Measurements from ENCODE around the gene TCIRG1.

TCIRG1 gene

GRCh38 chr11:68022531-68022930 lies 16.3 kb upstream of the TCIRG1 start:
- H3K36me3 Mint-ChIP-seq: no peaks in the 10 kb centered on the region
- no peak overlapping the region for H3K4me3 Mint-ChIP-seq
- no peak for DNase-seq (ENCODE audit: low spot score in 2 of 2)
- H3K9me3 Mint-ChIP-seq: no peaks in the 10 kb centered on the region
- no peak for ATAC-seq
- no peak overlapping the region for H3K27ac Mint-ChIP-seq
- H3K4me1 Mint-ChIP-seq: peaks cover 4% of the 10 kb centered on the region

- Mint-ChIP-seq H3K9me3 (no peaks in the 10 kb centered on the region), H3K4me1 (peaks cover 13% of the 10 kb centered on the region), H3K4me3 (no peak overlapping the region), H3K27ac (no peak overlapping the region), H3K36me3 (no peaks in the 10 kb centered on the region)
- no peak for ATAC-seq
- DNase-seq (ENCODE audit: low spot score in 2 of 2): no peak
Measured at GRCh38 chr11:68024508-68024907, 14.3 kb upstream of the TCIRG1 start.

- DNase-seq (ENCODE audit: low spot score in 2 of 2) (no peak), ATAC-seq (no peak)
- no peak overlapping the region for H3K4me3 Mint-ChIP-seq
- peaks cover 19% of the 10 kb centered on the region for H3K4me1 Mint-ChIP-seq
- no peaks in the 10 kb centered on the region for H3K9me3 Mint-ChIP-seq
- no peak overlapping the region for H3K27ac Mint-ChIP-seq
- H3K36me3 Mint-ChIP-seq: no peaks in the 10 kb centered on the region
Measured at GRCh38 chr11:68025047-68025446, 13.8 kb upstream of the TCIRG1 start.

- Mint-ChIP-seq H3K4me1 (peaks cover 32% of the 10 kb centered on the region), H3K4me3 (no peak overlapping the region), H3K36me3 (peaks cover 2% of the 10 kb centered on the region), H3K9me3 (no peaks in the 10 kb centered on the region), H3K27ac (peak overlapping the region; percentile 74)
- ATAC-seq (no peak), DNase-seq (ENCODE audit: low spot score in 2 of 2) (no peak)
Measured at GRCh38 chr11:68026391-68027105, 12.3 kb upstream of the TCIRG1 start.

- Mint-ChIP-seq H3K9me3 (no peaks in the 10 kb centered on the region), H3K27ac (no peak overlapping the region), H3K4me3 (no peak overlapping the region), H3K4me1 (peaks cover 37% of the 10 kb centered on the region), H3K36me3 (peaks cover 6% of the 10 kb centered on the region)
- no peak for DNase-seq (ENCODE audit: low spot score in 2 of 2)
- no peak for ATAC-seq
Measured at GRCh38 chr11:68027667-68028066, 11.2 kb upstream of the TCIRG1 start.

GRCh38 chr11:68028802-68029545 lies 9.9 kb upstream of the TCIRG1 start:
- ATAC-seq: no peak
- Mint-ChIP-seq H3K9me3 (no peaks in the 10 kb centered on the region), H3K27ac (peak overlapping the region; percentile 96)

DNA sequence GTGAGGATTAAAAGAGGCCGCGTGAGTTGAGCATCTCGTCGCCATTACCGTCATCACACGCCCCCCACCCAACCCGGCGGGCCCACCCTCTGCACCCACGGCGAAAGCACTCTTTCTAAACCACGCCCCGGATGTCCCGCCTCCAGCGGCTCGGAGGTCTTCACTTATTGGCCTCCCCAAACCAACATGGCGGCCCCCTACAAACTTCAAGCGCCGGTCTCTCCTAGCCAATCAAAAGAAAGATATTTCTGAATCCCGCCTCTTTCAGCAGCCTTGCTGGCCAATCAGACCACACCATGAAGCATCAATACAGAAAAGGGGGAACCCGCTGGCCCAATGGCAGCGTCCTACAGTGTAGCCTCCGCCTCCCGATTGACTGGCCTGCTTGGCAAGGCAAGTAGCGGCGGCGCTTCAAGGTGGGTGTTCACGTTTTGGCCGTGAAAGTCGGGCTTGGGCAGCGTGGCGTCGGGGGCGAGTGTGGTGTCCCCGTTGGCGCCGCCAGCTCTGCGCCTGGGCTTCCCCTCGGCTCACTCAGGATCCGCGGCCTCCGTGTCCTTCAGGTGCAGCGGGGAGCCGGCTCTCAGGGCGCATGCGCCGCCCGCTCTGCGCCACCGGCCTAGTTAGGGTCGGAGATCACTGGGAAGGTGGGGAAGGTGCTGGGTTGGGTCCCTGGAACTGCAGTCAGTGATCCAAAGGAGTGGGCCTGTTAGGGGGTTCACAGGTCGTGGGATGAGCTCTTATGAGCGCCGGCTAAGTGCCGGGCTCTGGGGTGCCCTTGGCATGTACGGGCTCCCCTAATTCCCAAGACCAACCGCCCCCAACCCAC lies 8.3 kb upstream of the TCIRG1 start, which contains the start of gene NDUFS8:
TSS of gene NDUFS8 (plus strand) at position 364 of the 826 bp plus-strand sequence. CDS start 1,471 bp downstream, outside the sequence.
- Mint-ChIP-seq H3K27ac (peak within 1 kb of the TSS; percentile 96), H3K4me1 (peaks cover 37% of the 10 kb centered on the region), H3K9me3 (no peaks in the 10 kb centered on the region), H3K36me3 (peaks cover 19% of the 10 kb centered on the region), H3K4me3 (peak within 1 kb of the TSS; percentile 90)
- peak; percentile 80 to 96 for DNase-seq (ENCODE audit: low spot score in 2 of 2)
- peak; percentile 97 for ATAC-seq

More at GRCh38 chr11:68028802-68029545, 9.9 kb upstream of the TCIRG1 start:
- H3K4me3 Mint-ChIP-seq: peak overlapping the region; percentile 90
- peaks cover 9% of the 10 kb centered on the region for H3K36me3 Mint-ChIP-seq
- peaks cover 37% of the 10 kb centered on the region for H3K4me1 Mint-ChIP-seq
- DNase-seq (ENCODE audit: low spot score in 2 of 2): no peak

GRCh38 chr11:68031144-68031464 lies 7.7 kb upstream of the TCIRG1 start:
- peak overlapping the region; percentile 90 for H3K4me3 Mint-ChIP-seq
- ATAC-seq (no peak), DNase-seq (ENCODE audit: low spot score in 2 of 2) (no peak)
- H3K9me3 Mint-ChIP-seq: no peaks in the 10 kb centered on the region
- peaks cover 25% of the 10 kb centered on the region for H3K36me3 Mint-ChIP-seq
- H3K4me1 Mint-ChIP-seq: peaks cover 39% of the 10 kb centered on the region
- H3K27ac Mint-ChIP-seq: peak overlapping the region; percentile 96

DNA sequence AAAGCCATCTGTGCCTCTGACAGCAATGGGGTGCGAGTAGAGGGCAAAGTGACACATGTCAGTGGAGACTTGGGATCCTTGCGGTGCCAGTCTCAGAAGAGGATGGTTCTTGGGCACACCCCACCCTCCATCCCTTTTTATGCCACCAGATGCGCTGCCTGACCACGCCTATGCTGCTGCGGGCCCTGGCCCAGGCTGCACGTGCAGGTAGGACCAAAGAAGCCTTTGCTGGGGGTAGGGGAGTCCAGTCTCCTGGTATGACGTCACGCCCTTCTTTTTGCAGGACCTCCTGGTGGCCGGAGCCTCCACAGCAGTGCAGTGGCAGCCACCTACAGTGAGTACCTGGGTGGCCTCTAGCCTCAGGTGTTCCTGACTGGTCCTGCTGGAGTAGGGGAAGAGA lies 6.8 kb upstream of the TCIRG1 start:
- peaks cover 32% of the 10 kb centered on the region for H3K36me3 Mint-ChIP-seq
- no peak for DNase-seq (ENCODE audit: low spot score in 2 of 2)

DNA sequence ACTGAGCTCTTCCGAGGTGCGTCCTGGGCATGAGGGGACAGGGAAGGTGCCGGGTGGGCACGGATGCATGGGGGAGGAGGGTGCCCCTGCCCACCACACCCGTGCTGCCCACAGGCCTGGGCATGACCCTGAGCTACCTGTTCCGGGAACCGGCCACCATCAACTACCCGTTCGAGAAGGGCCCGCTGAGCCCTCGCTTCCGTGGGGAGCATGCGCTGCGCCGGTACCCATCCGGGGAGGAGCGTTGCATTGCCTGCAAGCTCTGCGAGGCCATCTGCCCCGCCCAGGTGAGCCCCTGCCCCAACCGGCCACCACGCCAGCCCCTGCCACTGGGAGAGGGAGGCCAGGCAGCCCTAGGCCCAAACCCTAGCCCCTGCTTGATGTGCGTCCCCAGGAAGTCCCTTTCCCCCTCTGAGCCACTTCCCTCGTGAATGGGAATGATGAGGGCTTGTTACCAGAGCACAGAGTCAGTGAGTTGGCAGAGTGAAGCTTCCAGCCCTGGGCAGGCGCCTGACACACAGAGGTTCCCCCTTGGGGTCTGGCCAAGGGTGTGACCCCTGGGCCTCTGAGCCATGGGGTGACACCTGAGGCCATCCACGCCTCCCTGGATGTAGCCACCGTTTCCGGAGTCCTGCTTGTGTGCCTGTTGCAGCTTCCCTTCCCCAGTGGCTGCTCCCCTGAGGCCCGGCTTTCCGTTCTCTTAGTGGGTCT lies 5.7 kb upstream of the TCIRG1 start:
- ATAC-seq: no peak
- Mint-ChIP-seq H3K9me3 (no peaks in the 10 kb centered on the region), H3K27ac (peak overlapping the region; percentile 60), H3K4me3 (no peak overlapping the region), H3K4me1 (peaks cover 52% of the 10 kb centered on the region), H3K36me3 (peaks cover 34% of the 10 kb centered on the region)
- no peak for DNase-seq (ENCODE audit: low spot score in 2 of 2)

More for the DNA sequence above, 6.8 kb upstream of the TCIRG1 start:
- H3K4me3 Mint-ChIP-seq: peak overlapping the region; percentile 90
- peaks cover 47% of the 10 kb centered on the region for H3K4me1 Mint-ChIP-seq
- ATAC-seq: no peak
- H3K9me3 Mint-ChIP-seq: no peaks in the 10 kb centered on the region
- H3K27ac Mint-ChIP-seq: peak overlapping the region; percentile 96

- H3K4me3 Mint-ChIP-seq: no peak overlapping the region
- H3K27ac Mint-ChIP-seq: peak overlapping the region; percentile 60
- H3K36me3 Mint-ChIP-seq: peaks cover 34% of the 10 kb centered on the region
- no peak for DNase-seq (ENCODE audit: low spot score in 2 of 2)
- H3K4me1 Mint-ChIP-seq: peaks cover 51% of the 10 kb centered on the region
- no peak for ATAC-seq
- H3K9me3 Mint-ChIP-seq: no peaks in the 10 kb centered on the region
Measured at GRCh38 chr11:68033708-68034045, 5.1 kb upstream of the TCIRG1 start.

DNA sequence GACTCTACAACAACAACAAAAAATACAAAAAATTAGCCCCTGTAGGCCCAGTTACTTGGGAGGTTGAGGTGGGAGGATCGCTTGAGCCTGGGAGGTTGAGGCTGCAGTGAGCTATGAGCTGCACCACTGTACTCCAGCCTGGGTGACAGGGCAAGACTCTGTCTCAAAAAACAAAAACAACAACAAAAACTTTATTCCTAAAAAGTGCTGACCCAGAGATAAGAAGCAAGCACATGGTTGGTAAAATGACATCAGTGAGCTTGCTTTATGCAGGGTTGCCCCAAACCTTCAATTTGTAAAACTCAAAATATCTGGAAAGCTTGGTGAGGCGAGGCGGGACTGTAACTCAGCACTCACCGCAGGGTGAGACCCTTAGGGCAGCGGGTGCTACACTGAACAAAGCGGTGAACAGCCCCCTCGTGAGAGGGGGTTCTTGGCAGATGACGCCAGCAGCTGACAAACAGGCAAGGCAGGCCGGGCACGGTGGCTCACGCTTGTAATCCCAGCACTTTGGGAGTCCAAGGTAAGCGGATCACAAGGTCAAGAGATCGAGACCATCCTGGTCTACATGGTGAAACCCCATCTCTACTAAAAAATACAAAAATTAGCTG lies 3.5 kb upstream of the TCIRG1 start:
- Mint-ChIP-seq H3K9me3 (no peaks in the 10 kb centered on the region), H3K36me3 (peaks cover 42% of the 10 kb centered on the region), H3K4me1 (peaks cover 42% of the 10 kb centered on the region), H3K27ac (peak overlapping the region; percentile 100), H3K4me3 (no peak overlapping the region)
- no peak for ATAC-seq
- no peak for DNase-seq (ENCODE audit: low spot score in 2 of 2)

- DNase-seq (ENCODE audit: low spot score in 2 of 2): no peak
- Mint-ChIP-seq H3K36me3 (peaks cover 47% of the 10 kb centered on the region), H3K9me3 (no peaks in the 10 kb centered on the region), H3K4me1 (peaks cover 42% of the 10 kb centered on the region), H3K27ac (peak overlapping the region; percentile 100), H3K4me3 (peak overlapping the region; percentile 76)
- ATAC-seq: no peak
Measured at GRCh38 chr11:68036141-68036716, 2.6 kb upstream of the TCIRG1 start.

DNA sequence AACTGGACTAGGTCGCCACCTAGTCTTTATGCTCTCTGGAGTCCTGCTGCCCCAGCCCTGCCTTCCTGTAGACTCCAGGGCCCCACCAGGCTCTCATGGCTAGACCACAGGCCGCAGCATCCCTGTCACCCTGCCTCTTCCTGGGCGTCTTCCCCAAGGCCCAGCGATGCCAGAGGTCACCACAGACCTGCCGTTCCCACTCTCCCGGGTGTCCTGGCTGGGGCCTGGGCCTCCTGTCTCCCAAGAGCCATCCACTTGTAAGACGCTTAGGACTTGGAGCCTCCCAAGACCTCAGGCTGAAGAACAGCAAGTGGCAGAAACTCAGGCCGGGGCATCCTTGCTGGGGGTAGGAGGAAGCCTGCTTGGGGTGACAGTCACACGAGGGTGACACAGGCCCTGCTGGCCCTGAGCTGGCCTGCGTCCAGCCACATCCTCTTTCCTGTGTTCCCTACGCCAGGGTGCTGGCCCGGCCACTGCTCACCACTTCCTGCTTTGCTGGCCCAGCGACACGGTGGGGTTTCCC lies 2.0 kb upstream of the TCIRG1 start:
- Mint-ChIP-seq H3K4me1 (peaks cover 41% of the 10 kb centered on the region), H3K4me3 (peak overlapping the region; percentile 76), H3K36me3 (peaks cover 46% of the 10 kb centered on the region), H3K9me3 (no peaks in the 10 kb centered on the region), H3K27ac (peak overlapping the region; percentile 100)
- DNase-seq (ENCODE audit: low spot score in 2 of 2) (peak; percentile 33 to 77), ATAC-seq (peak; percentile 78)
